ENCODE data around the gene PTPRC.

The PTPRC gene

DNA sequence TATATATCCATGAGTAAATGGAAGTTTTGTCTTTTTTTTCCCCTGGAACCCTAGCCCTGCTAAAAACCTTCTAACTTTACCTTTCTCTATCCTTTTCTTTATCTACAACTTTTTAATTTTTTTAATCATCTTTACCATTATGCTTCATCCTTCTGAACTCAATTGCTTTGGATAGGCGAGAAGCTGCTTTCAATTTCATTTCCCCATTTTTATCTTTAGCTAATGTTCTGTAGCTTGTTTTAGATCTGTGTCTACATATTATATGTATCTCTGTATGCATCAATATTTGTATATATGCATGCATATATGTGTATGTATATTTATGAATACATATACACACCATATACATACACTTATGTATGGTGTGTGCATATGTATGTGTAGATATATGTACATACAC lies 57.4 kb downstream of the PTPRC start:
- H3K4me1 ChIP-seq (ENCODE audit: insufficient read depth, low read length) = peaks cover 23% of the 10 kb centered on the region
- H3K27ac ChIP-seq (ENCODE audit: low read length) = no peak overlapping the region
- no peak overlapping the region for H3K4me3 ChIP-seq (ENCODE audit: low read length)
- no peaks in the 10 kb centered on the region for H3K27me3 ChIP-seq (ENCODE audit: insufficient read depth, low read length)
- H3K36me3 ChIP-seq (ENCODE audit: insufficient read depth, low read depth, low read length) = no peaks in the 10 kb centered on the region
- H3K9me3 ChIP-seq (ENCODE audit: insufficient read depth, low read depth, low read length) = no peaks in the 10 kb centered on the region
- no peak overlapping the region for H3K9ac ChIP-seq (ENCODE audit: low read depth, low read length)

DNA sequence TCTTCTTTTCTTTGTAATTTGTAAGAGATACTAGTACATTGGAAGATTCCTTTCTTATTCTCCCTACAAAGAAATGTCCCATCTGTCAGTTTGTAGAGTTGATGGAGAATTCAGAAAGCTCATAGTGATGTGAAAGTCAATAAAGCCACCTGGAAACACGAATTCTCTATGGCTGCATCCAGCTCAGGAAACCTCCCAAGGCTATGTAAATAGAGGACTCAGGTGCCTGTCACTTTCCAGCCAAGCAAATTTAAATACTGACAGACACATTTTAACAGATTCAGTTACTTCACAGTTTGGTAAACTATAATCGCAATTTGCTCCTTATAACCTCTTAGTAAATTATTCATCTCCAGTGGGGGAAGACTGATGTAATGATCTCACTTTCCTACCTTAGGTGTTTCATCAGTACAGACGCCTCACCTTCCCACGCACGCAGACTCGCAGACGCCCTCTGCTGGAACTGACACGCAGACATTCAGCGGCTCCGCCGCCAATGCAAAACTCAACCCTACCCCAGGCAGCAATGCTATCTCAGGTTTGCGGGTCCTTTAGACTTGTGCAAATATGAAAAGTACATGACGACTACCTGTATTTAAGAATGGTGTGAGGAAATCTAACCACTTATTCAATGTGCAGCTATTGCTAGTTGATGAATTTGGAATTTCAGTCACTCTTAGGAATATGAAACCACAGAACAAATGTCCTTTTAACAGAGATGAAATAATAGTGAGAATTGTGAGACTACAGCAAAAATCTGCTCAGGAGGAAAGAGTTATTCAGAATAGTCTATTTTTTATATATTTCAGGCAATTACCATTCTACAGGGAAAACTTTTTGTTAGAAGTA lies 60.6 kb downstream of the PTPRC start:
- Histone ChIP-seq H3K27me3 (ENCODE audit: insufficient read depth, low read length) (no peaks in the 10 kb centered on the region), H3K9ac (ENCODE audit: low read depth, low read length) (peak overlapping the region; percentile 43; the same call in 1 of the 2 replicates), H3K27ac (ENCODE audit: low read length) (no peak overlapping the region), H3K4me3 (ENCODE audit: low read length) (peak overlapping the region; percentile 36), H3K9me3 (ENCODE audit: insufficient read depth, low read depth, low read length) (no peaks in the 10 kb centered on the region), H3K36me3 (ENCODE audit: insufficient read depth, low read depth, low read length) (no peaks in the 10 kb centered on the region), H3K4me1 (ENCODE audit: insufficient read depth, low read length) (peaks cover 37% of the 10 kb centered on the region)

DNA sequence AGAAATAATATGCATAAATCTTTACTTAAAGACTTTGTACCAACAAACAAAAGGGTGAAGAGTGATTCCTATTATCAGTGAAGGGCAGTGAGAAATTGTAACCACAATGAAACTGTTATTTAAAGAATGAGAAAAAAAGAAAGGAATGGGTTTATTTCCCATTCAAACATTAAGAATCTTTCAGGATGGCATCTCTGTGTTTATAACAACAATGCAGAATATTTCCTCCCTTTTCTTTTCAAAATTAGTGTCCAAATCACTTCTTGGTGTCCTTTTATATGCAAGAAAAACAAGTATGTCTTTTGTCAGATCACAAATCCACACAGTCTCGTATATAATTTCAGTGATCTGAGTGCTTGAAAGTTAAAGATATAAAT lies 61.2 kb downstream of the PTPRC start:
- peaks cover 37% of the 10 kb centered on the region for H3K4me1 ChIP-seq (ENCODE audit: insufficient read depth, low read length)
- H3K9ac ChIP-seq (ENCODE audit: low read depth, low read length) = peak overlapping the region; percentile 43; the same call in 1 of the 2 replicates
- no peaks in the 10 kb centered on the region for H3K36me3 ChIP-seq (ENCODE audit: insufficient read depth, low read depth, low read length)
- no peaks in the 10 kb centered on the region for H3K9me3 ChIP-seq (ENCODE audit: insufficient read depth, low read depth, low read length)
- H3K27me3 ChIP-seq (ENCODE audit: insufficient read depth, low read length) = no peaks in the 10 kb centered on the region
- no peak overlapping the region for H3K27ac ChIP-seq (ENCODE audit: low read length)
- peak overlapping the region; percentile 36 for H3K4me3 ChIP-seq (ENCODE audit: low read length)

DNA sequence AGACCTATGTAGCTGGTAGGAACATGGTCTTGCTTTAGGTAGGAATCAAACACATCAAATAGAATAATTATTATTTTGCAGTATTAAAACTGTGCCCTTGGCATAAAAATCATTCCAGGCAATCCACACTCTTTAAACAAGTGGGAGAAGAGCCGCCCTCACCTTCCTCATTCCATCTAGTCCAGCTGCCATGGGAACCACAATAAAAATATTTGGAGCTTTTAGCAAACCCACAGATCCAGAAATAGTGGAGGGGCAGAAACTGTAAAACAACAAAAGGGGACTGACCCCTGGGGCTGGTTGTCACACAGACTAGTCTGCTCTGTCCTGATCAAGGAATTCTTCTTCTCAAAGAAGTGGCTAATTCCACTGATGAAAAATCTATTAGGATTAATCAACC lies 61.6 kb downstream of the PTPRC start:
- peak overlapping the region; percentile 43; the same call in 1 of the 2 replicates for H3K9ac ChIP-seq (ENCODE audit: low read depth, low read length)
- H3K27ac ChIP-seq (ENCODE audit: low read length) = peak overlapping the region; percentile 18
- no peaks in the 10 kb centered on the region for H3K9me3 ChIP-seq (ENCODE audit: insufficient read depth, low read depth, low read length)
- H3K27me3 ChIP-seq (ENCODE audit: insufficient read depth, low read length) = no peaks in the 10 kb centered on the region
- H3K4me3 ChIP-seq (ENCODE audit: low read length) = peak overlapping the region; percentile 36; the same call in 1 of the 2 replicates
- no peaks in the 10 kb centered on the region for H3K36me3 ChIP-seq (ENCODE audit: insufficient read depth, low read depth, low read length)
- H3K4me1 ChIP-seq (ENCODE audit: insufficient read depth, low read length) = peaks cover 37% of the 10 kb centered on the region

DNA sequence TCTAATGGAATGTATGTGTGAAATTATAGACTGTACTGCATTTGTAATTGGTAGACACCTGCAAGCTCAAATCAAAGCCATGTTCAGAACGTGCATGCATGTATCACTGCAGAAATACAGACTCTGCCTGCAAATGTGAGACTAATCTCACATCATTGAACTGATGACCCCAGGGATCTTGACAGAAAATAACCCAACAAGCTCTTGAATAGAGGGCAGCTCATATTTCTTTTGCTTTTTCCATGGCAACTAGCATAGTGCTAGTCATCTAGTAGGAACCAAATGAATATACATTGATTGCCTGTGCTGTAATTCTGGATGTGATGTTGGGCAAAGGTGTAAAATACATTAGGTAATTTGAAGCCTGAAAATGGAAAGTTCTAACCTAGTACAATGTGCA lies 62.4 kb downstream of the PTPRC start:
- Histone ChIP-seq H3K27me3 (ENCODE audit: insufficient read depth, low read length) (no peaks in the 10 kb centered on the region), H3K9me3 (ENCODE audit: insufficient read depth, low read depth, low read length) (no peaks in the 10 kb centered on the region), H3K36me3 (ENCODE audit: insufficient read depth, low read depth, low read length) (no peaks in the 10 kb centered on the region), H3K27ac (ENCODE audit: low read length) (no peak overlapping the region), H3K9ac (ENCODE audit: low read depth, low read length) (peak overlapping the region; percentile 7; the same call in 1 of the 2 replicates), H3K4me3 (ENCODE audit: low read length) (peak overlapping the region; percentile 36; the same call in 1 of the 2 replicates), H3K4me1 (ENCODE audit: insufficient read depth, low read length) (peaks cover 37% of the 10 kb centered on the region)

DNA sequence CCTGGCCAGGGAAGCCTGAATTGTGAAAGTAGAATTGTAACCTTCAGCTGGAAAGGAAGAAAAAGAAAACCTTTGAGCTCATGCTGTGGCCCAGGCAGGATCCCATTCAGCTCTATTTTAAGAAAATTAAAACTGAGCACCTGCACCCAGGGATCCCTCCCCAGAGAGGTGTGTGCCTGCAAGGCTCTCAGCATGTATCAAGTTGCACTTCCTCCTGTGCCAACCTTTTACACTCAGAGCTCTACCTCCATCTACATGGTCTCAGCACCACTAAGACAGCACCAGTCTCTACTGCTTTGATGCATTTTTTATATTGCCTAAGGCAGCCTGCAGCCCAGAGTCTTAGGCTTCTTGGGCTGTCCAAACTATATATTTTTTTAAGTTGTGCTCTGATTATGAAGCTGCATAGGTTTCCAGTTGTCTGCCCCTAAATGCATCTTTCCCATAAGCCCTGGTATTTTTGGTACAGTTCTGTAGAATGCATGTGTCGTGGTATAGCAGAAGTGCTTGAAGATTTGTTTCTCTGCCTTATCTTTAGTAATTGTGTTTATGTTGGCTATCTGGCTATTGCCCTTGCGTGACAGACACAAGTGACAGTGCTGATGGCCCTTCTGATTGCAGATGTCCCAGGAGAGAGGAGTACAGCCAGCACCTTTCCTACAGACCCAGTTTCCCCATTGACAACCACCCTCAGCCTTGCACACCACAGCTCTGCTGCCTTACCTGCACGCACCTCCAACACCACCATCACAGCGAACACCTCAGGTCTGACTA lies 63.1 kb downstream of the PTPRC start:
- Histone ChIP-seq H3K4me3 (ENCODE audit: low read length) (peak overlapping the region; percentile 36; the same call in 1 of the 2 replicates), H3K4me1 (ENCODE audit: insufficient read depth, low read length) (peaks cover 37% of the 10 kb centered on the region), H3K36me3 (ENCODE audit: insufficient read depth, low read depth, low read length) (no peaks in the 10 kb centered on the region), H3K9me3 (ENCODE audit: insufficient read depth, low read depth, low read length) (no peaks in the 10 kb centered on the region), H3K27ac (ENCODE audit: low read length) (no peak overlapping the region), H3K27me3 (ENCODE audit: insufficient read depth, low read length) (no peaks in the 10 kb centered on the region), H3K9ac (ENCODE audit: low read depth, low read length) (0 out of 2 replicates have a peak overlapping the region, but pooled peaks have one; percentile 1)

DNA sequence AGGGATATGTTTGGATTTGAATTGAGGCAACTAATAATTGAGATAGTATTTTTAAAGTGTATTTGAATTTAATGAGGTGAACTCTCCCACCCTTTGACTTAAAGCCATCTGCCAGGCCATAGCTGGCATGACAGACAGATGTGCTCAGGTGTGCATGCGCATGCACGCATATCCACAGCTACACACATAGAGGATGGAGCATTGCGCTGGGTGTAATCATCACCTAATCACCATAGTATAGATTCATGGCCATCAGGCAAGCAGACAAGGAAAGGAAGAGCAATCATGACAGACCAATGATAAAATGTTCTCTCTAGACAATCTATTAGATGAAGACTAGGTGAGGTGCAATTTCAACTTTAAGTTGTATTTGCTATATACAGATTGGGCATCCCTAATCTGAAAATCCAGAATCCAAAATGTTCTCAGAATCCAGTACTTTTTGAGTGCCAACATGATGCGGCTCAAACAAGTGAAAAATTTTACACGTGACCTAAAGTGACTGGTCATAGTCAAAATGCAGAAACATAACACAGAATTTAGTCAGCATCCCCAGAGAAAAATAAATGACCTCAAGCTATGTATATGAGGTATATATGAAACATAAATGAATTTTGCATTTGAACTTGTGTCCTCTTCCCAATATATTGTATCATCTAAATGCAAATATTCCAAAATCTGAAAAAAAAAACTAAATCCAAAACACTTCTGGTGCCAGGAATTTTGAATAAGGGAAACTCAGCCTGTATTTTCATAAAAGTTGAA lies 70.1 kb downstream of the PTPRC start:
- Histone ChIP-seq H3K27ac (ENCODE audit: low read length) (no peak overlapping the region), H3K4me1 (ENCODE audit: insufficient read depth, low read length) (peaks cover 4% of the 10 kb centered on the region; the same call in 1 of the 2 replicates), H3K4me3 (ENCODE audit: low read length) (no peak overlapping the region), H3K36me3 (ENCODE audit: insufficient read depth, low read depth, low read length) (no peaks in the 10 kb centered on the region), H3K27me3 (ENCODE audit: insufficient read depth, low read length) (no peaks in the 10 kb centered on the region), H3K9me3 (ENCODE audit: insufficient read depth, low read depth, low read length) (no peaks in the 10 kb centered on the region), H3K9ac (ENCODE audit: low read depth, low read length) (no peak overlapping the region)

DNA sequence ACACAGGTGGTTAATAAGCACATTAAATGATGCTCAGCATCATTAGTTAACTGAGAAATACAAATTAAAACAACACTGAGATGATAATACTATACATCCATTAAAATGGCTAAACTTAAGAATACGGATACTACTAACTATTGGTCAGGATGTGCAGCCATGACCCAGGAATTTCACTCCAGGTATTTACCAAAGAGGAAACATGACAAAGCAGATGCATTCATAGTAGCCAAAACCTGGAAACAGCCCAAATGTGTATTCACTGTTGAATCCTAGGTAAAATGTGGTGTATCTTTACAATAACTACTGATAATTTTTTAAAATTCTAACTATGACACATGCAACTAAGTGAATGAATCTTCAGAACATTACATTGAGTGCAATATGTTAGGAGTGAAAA lies 73.0 kb downstream of the PTPRC start:
- Histone ChIP-seq H3K36me3 (ENCODE audit: insufficient read depth, low read depth, low read length) (no peaks in the 10 kb centered on the region), H3K9ac (ENCODE audit: low read depth, low read length) (no peak overlapping the region), H3K9me3 (ENCODE audit: insufficient read depth, low read depth, low read length) (no peaks in the 10 kb centered on the region), H3K4me1 (ENCODE audit: insufficient read depth, low read length) (peaks cover 4% of the 10 kb centered on the region; the same call in 1 of the 2 replicates), H3K4me3 (ENCODE audit: low read length) (no peak overlapping the region), H3K27me3 (ENCODE audit: insufficient read depth, low read length) (no peaks in the 10 kb centered on the region), H3K27ac (ENCODE audit: low read length) (no peak overlapping the region)

DNA sequence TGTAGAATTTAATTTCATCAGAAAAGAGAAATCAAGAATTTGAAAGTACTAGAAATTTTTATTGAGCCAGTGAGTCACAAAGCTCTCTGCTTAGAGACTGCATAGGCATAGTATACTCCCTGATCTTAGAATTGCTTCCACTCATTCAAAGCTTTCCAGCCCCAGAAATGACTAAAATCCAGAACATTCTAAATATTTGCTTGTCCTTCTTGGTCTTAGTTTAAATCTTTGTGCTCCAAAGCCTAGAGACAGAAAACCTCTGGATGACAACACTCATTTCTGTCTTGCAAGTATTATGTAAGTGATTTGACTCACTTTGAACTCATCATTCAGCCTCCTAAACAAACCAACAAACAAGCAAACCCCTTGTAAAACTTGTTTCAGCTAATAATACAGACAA lies 74.2 kb downstream of the PTPRC start:
- H3K9ac ChIP-seq (ENCODE audit: low read depth, low read length) = no peak overlapping the region
- no peaks in the 10 kb centered on the region for H3K36me3 ChIP-seq (ENCODE audit: insufficient read depth, low read depth, low read length)
- no peak overlapping the region for H3K27ac ChIP-seq (ENCODE audit: low read length)
- peaks cover 4% of the 10 kb centered on the region; the same call in 1 of the 2 replicates for H3K4me1 ChIP-seq (ENCODE audit: insufficient read depth, low read length)
- no peak overlapping the region for H3K4me3 ChIP-seq (ENCODE audit: low read length)
- no peaks in the 10 kb centered on the region for H3K9me3 ChIP-seq (ENCODE audit: insufficient read depth, low read depth, low read length)
- no peaks in the 10 kb centered on the region for H3K27me3 ChIP-seq (ENCODE audit: insufficient read depth, low read length)

DNA sequence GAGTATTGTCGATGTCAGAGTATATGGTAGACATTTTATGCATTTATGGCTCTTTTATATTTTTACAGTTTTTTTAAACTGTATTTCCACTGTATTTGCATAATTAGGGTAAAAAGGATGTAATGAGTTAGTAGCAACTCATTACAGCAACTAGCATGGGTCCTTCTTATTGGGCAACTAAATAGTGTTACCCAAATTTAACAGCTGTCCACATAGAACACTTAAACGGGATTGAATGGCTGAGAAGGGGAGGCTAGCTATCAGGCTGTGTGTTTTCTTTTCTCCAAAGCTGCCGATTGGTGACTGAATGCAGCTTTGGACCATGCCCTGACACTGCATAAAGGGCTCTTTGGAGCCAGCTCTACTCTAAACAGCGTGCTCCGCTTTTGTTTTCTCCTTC lies 75.4 kb downstream of the PTPRC start:
- H3K9ac ChIP-seq (ENCODE audit: low read depth, low read length) = no peak overlapping the region
- H3K27ac ChIP-seq (ENCODE audit: low read length) = no peak overlapping the region
- no peaks in the 10 kb centered on the region for H3K27me3 ChIP-seq (ENCODE audit: insufficient read depth, low read length)
- H3K4me3 ChIP-seq (ENCODE audit: low read length) = no peak overlapping the region
- no peaks in the 10 kb centered on the region for H3K9me3 ChIP-seq (ENCODE audit: insufficient read depth, low read depth, low read length)
- peaks cover 4% of the 10 kb centered on the region; the same call in 1 of the 2 replicates for H3K4me1 ChIP-seq (ENCODE audit: insufficient read depth, low read length)
- no peaks in the 10 kb centered on the region for H3K36me3 ChIP-seq (ENCODE audit: insufficient read depth, low read depth, low read length)

DNA sequence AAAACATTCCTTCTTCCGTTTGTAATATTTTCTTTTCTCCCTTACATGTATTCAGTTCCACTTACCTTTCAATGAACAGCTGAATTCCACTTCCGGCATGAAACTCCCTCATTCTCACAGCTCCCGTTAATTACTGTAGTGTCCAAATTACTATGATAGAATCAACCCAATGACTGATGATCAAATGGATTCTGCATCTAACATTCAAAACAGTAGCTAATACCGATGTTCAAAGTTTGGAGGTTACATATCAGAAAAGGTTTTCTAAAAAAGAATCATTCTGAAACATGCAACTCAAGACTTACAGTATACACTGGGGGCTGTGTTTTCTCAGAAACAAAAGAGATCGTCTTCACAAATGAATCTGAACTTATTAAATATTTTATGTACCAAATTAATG lies 77.2 kb downstream of the PTPRC start:
- H3K4me1 ChIP-seq (ENCODE audit: insufficient read depth, low read length) = peaks cover 4% of the 10 kb centered on the region; the same call in 1 of the 2 replicates
- no peak overlapping the region for H3K4me3 ChIP-seq (ENCODE audit: low read length)
- no peaks in the 10 kb centered on the region for H3K9me3 ChIP-seq (ENCODE audit: insufficient read depth, low read depth, low read length)
- no peaks in the 10 kb centered on the region for H3K36me3 ChIP-seq (ENCODE audit: insufficient read depth, low read depth, low read length)
- H3K27me3 ChIP-seq (ENCODE audit: insufficient read depth, low read length) = no peaks in the 10 kb centered on the region
- no peak overlapping the region for H3K27ac ChIP-seq (ENCODE audit: low read length)
- no peak overlapping the region for H3K9ac ChIP-seq (ENCODE audit: low read depth, low read length)

All from iPS-20b (cell line).